Stimulated activated memory B cell treated with anti-CD40 and anti-IgM and Interleukin-4, amounts not matched to agents 10 μg/mL and 1 μg/mL and 100 μg/mL, for 72 hours (primary cell): Measurements from ENCODE around the gene TSSC4.
A peak's percentile ranks its signal among the peaks of the same experiment; 100 is the strongest.

Experiments used
- ATAC-seq: fragments of 150-1000 bp; cut with Tn5 transposase; 2 replicates; pipeline ENCODE4 v1.10.0; 2021
- H3K27ac Mint-ChIP-seq: one replicate; pipeline ENCODE4 v1.8.0; 2022; ENCODE audit warnings: mild to moderate bottlenecking, mixed read lengths
- H3K27me3 Mint-ChIP-seq: one replicate; pipeline ENCODE4 v1.8.0; 2022; ENCODE audit warnings: mixed read lengths
- H3K36me3 Mint-ChIP-seq: one replicate; pipeline ENCODE4 v1.8.0; 2022; ENCODE audit warnings: mixed read lengths
- H3K4me1 Mint-ChIP-seq: one replicate; pipeline ENCODE4 v1.8.0; 2022; ENCODE audit warnings: mixed read lengths
- H3K4me3 Mint-ChIP-seq: one replicate; pipeline ENCODE4 v1.8.0; 2022; ENCODE audit warnings: mild to moderate bottlenecking, moderate library complexity, mixed read lengths
- H3K9me3 Mint-ChIP-seq: one replicate; pipeline ENCODE4 v1.8.0; 2022; ENCODE audit warnings: mixed read lengths

Gene TSSC4

GRCh38 chr11:2399488-2400068 is 972 bp upstream of the TSSC4 start:
- ATAC-seq, result no peak
- peaks cover 32% of the 10 kb centered on the region for H3K4me1 Mint-ChIP-seq

GRCh38 chr11:2400762-2401435 is 349 bp downstream of the TSSC4 start:
- Mint-ChIP-seq H3K27ac (peak overlapping the region; percentile 93), H3K27me3 (no peaks in the 10 kb centered on the region), H3K4me1 (peaks cover 27% of the 10 kb centered on the region), H3K36me3 (peaks cover 32% of the 10 kb centered on the region), H3K9me3 (no peaks in the 10 kb centered on the region), H3K4me3 (peak overlapping the region; percentile 89)
- ATAC-seq, result no peak

More at GRCh38 chr11:2399488-2400068, 972 bp upstream of the TSSC4 start:
- Mint-ChIP-seq H3K9me3 (no peaks in the 10 kb centered on the region), H3K4me3 (peak overlapping the region; percentile 89), H3K27ac (peak overlapping the region; percentile 93), H3K27me3 (no peaks in the 10 kb centered on the region), H3K36me3 (peaks cover 32% of the 10 kb centered on the region)

- Mint-ChIP-seq H3K4me3 (peak overlapping the region; percentile 89), H3K27ac (peak overlapping the region; percentile 93), H3K9me3 (no peaks in the 10 kb centered on the region), H3K36me3 (peaks cover 32% of the 10 kb centered on the region), H3K27me3 (no peaks in the 10 kb centered on the region), H3K4me1 (peaks cover 27% of the 10 kb centered on the region)
- ATAC-seq, result no peak
These were observed 960 bp downstream of the TSSC4 start for GRCh38 chr11:2401436-2401984.

- Mint-ChIP-seq H3K27ac (no peak overlapping the region), H3K9me3 (no peaks in the 10 kb centered on the region), H3K27me3 (no peaks in the 10 kb centered on the region), H3K36me3 (peaks cover 26% of the 10 kb centered on the region), H3K4me3 (no peak overlapping the region), H3K4me1 (peaks cover 27% of the 10 kb centered on the region)
- ATAC-seq, result no peak
These were observed 1.6 kb downstream of the TSSC4 start for GRCh38 chr11:2402106-2402505.

- peaks cover 19% of the 10 kb centered on the region for H3K36me3 Mint-ChIP-seq
- no peaks in the 10 kb centered on the region for H3K9me3 Mint-ChIP-seq
- H3K27ac Mint-ChIP-seq, result no peak overlapping the region
- H3K4me1 Mint-ChIP-seq, result peaks cover 27% of the 10 kb centered on the region
- no peak overlapping the region for H3K4me3 Mint-ChIP-seq
- H3K27me3 Mint-ChIP-seq, result no peaks in the 10 kb centered on the region
- no peak for ATAC-seq
These were observed 2.5 kb downstream of the TSSC4 start for GRCh38 chr11:2402890-2403645.

GRCh38 chr11:2404735-2405196 is 4.2 kb downstream of the TSSC4 start:
- Mint-ChIP-seq H3K36me3 (peaks cover 19% of the 10 kb centered on the region), H3K27me3 (no peaks in the 10 kb centered on the region), H3K4me1 (peaks cover 18% of the 10 kb centered on the region), H3K4me3 (no peak overlapping the region), H3K9me3 (no peaks in the 10 kb centered on the region), H3K27ac (peak overlapping the region; percentile 56)
- no peak for ATAC-seq

GRCh38 chr11:2406451-2406850 is 5.9 kb downstream of the TSSC4 start:
- no peak overlapping the region for H3K4me3 Mint-ChIP-seq
- H3K9me3 Mint-ChIP-seq, result no peaks in the 10 kb centered on the region
- H3K27me3 Mint-ChIP-seq, result peaks cover 7% of the 10 kb centered on the region
- H3K4me1 Mint-ChIP-seq, result peaks cover 13% of the 10 kb centered on the region
- no peak for ATAC-seq
- no peak overlapping the region for H3K27ac Mint-ChIP-seq
- peaks cover 19% of the 10 kb centered on the region for H3K36me3 Mint-ChIP-seq

- H3K36me3 Mint-ChIP-seq, result peaks cover 19% of the 10 kb centered on the region
- H3K27me3 Mint-ChIP-seq, result peaks cover 9% of the 10 kb centered on the region
- no peak overlapping the region for H3K4me3 Mint-ChIP-seq
- no peak for ATAC-seq
- no peak overlapping the region for H3K27ac Mint-ChIP-seq
- H3K9me3 Mint-ChIP-seq, result no peaks in the 10 kb centered on the region
- H3K4me1 Mint-ChIP-seq, result peaks cover 11% of the 10 kb centered on the region
These were observed 6.4 kb downstream of the TSSC4 start for GRCh38 chr11:2406878-2407410.

- Mint-ChIP-seq H3K27me3 (peaks cover 9% of the 10 kb centered on the region), H3K4me3 (no peak overlapping the region), H3K36me3 (peaks cover 6% of the 10 kb centered on the region), H3K9me3 (no peaks in the 10 kb centered on the region), H3K27ac (no peak overlapping the region), H3K4me1 (no peaks in the 10 kb centered on the region)
- no peak for ATAC-seq
These were observed 8.1 kb downstream of the TSSC4 start for GRCh38 chr11:2408671-2409070.

GRCh38 chr11:2409126-2409525 is 8.6 kb downstream of the TSSC4 start:
- Mint-ChIP-seq H3K9me3 (no peaks in the 10 kb centered on the region), H3K27ac (no peak overlapping the region), H3K4me1 (no peaks in the 10 kb centered on the region), H3K27me3 (peaks cover 9% of the 10 kb centered on the region), H3K4me3 (no peak overlapping the region), H3K36me3 (peaks cover 1% of the 10 kb centered on the region)
- no peak for ATAC-seq

- no peaks in the 10 kb centered on the region for H3K9me3 Mint-ChIP-seq
- H3K4me3 Mint-ChIP-seq, result no peak overlapping the region
- H3K4me1 Mint-ChIP-seq, result no peaks in the 10 kb centered on the region
- no peak for ATAC-seq
- no peaks in the 10 kb centered on the region for H3K36me3 Mint-ChIP-seq
- no peak overlapping the region for H3K27ac Mint-ChIP-seq
- peaks cover 9% of the 10 kb centered on the region for H3K27me3 Mint-ChIP-seq
These were observed 9.3 kb downstream of the TSSC4 start for GRCh38 chr11:2409611-2410468.

GRCh38 chr11:2410616-2411015 is 10.1 kb downstream of the TSSC4 start:
- no peaks in the 10 kb centered on the region for H3K4me1 Mint-ChIP-seq
- ATAC-seq, result no peak
- no peak overlapping the region for H3K27ac Mint-ChIP-seq
- H3K4me3 Mint-ChIP-seq, result no peak overlapping the region
- no peaks in the 10 kb centered on the region for H3K9me3 Mint-ChIP-seq
- peaks cover 9% of the 10 kb centered on the region for H3K27me3 Mint-ChIP-seq
- H3K36me3 Mint-ChIP-seq, result no peaks in the 10 kb centered on the region

- H3K4me3 Mint-ChIP-seq, result no peak overlapping the region
- H3K4me1 Mint-ChIP-seq, result no peaks in the 10 kb centered on the region
- no peak overlapping the region for H3K27ac Mint-ChIP-seq
- H3K27me3 Mint-ChIP-seq, result peaks cover 9% of the 10 kb centered on the region
- no peak for ATAC-seq
- H3K36me3 Mint-ChIP-seq, result no peaks in the 10 kb centered on the region
- no peaks in the 10 kb centered on the region for H3K9me3 Mint-ChIP-seq
These were observed 11.1 kb downstream of the TSSC4 start for GRCh38 chr11:2411446-2412305.

- Mint-ChIP-seq H3K4me1 (no peaks in the 10 kb centered on the region), H3K9me3 (no peaks in the 10 kb centered on the region), H3K36me3 (no peaks in the 10 kb centered on the region), H3K27me3 (peaks cover 9% of the 10 kb centered on the region), H3K4me3 (no peak overlapping the region), H3K27ac (no peak overlapping the region)
- no peak for ATAC-seq
These were observed 11.8 kb downstream of the TSSC4 start for GRCh38 chr11:2412323-2412722.
